Fibroblast of lung (primary cell): ENCODE measurements around the gene SERTAD3. TPM values are rescaled to one million over a fixed set of nuclear protein-coding genes. Genes with fewer than 3 reads are reported as not detected.
"Not testable (repeated sequence)": the region's sequence is repeated elsewhere in the genome, so short reads cannot be mapped to it uniquely, and the experiment has no call there.

Experiments
- DNase-seq, 2 donors: peaks; one replicate each; pipeline versions ENCODE4 v3.0.0 to v3.0.0-alpha.2; 2010; ENCODE audit warnings: low read depth in 2 of 2
- H2AFZ ChIP-seq: 2 replicates; pipeline ENCODE4 v1.5.1; 2012; ENCODE audit warnings: low read length, control low read depth, inconsistent platforms
- H3K27ac ChIP-seq: 2 replicates; pipeline ENCODE4 v1.5.1; 2011; ENCODE audit warnings: low read length, control low read depth; ENCODE audit not compliant: insufficient read depth
- H3K27me3 ChIP-seq: 2 replicates; pipeline ENCODE4 v1.5.1; 2011; ENCODE audit warnings: mild to moderate bottlenecking, low read length; ENCODE audit not compliant: control insufficient read depth, insufficient read depth
- H3K36me3 ChIP-seq: 2 replicates; pipeline ENCODE4 v1.5.1; 2011; ENCODE audit warnings: low read length; ENCODE audit not compliant: control insufficient read depth, insufficient read depth
- H3K4me1 ChIP-seq: 2 replicates; pipeline ENCODE4 v1.5.1; 2011; ENCODE audit warnings: low read length; ENCODE audit not compliant: control insufficient read depth, insufficient read depth; ENCODE audit errors: extremely low read depth
- H3K4me2 ChIP-seq: 2 replicates; pipeline ENCODE4 v1.5.1; 2011; ENCODE audit warnings: low read length, control low read depth; ENCODE audit not compliant: insufficient read depth; ENCODE audit errors: extremely low read depth
- H3K4me3 ChIP-seq, 4 experiments: fragments of 200-600 bp in 1 of 4; sonication (generic) in 1 of 4; replicated peaks in 1 of 4; 2 replicates each; pipeline ENCODE4 v1.5.1; 2011 to 2016; ENCODE audit warnings: low read length in 4 of 4, low read depth in 3 of 4, mild to moderate bottlenecking in 3 of 4, control low read depth in 2 of 4, inconsistent platforms in 1 of 4, mixed read lengths in 1 of 4; ENCODE audit not compliant: insufficient read depth in 1 of 4; ENCODE audit errors: control extremely low read depth in 1 of 4
- H3K79me2 ChIP-seq: 2 replicates; pipeline ENCODE4 v1.5.1; 2012; ENCODE audit warnings: mild to moderate bottlenecking, low read length, inconsistent platforms; ENCODE audit not compliant: control insufficient read depth, insufficient read depth
- H3K9ac ChIP-seq: 2 replicates; pipeline ENCODE4 v1.5.1; 2011; ENCODE audit warnings: mild to moderate bottlenecking, low read length, control low read depth; ENCODE audit not compliant: insufficient read depth
- H3K9me3 ChIP-seq: 2 replicates; pipeline ENCODE4 v1.5.1; 2012; ENCODE audit warnings: low read depth, low read length; ENCODE audit not compliant: control insufficient read depth, insufficient read depth
- H4K20me1 ChIP-seq: 2 replicates; pipeline ENCODE4 v1.5.1; 2011; ENCODE audit warnings: low read length; ENCODE audit not compliant: control insufficient read depth, insufficient read depth; ENCODE audit errors: extremely low read depth
- CTCF ChIP-seq, 2 donors: IDR thresholded peaks in 1 of 2; conservative IDR thresholded peaks in 1 of 2; 1 replicate in 1 of 2; 2 replicates in 1 of 2; pipeline ENCODE4 v1.5.1; 2011 to 2012; ENCODE audit warnings: low read length in 2 of 2, control low read depth in 1 of 2, inconsistent platforms in 1 of 2, low read depth in 1 of 2, mild to moderate bottlenecking in 1 of 2
- EZH2 ChIP-seq: IDR thresholded peaks from 2 replicates; pipeline ENCODE4 v1.5.1; 2012; ENCODE audit warnings: low read length, control low read depth, mild to moderate bottlenecking; ENCODE audit errors: missing control alignments
- polyA plus RNA-seq, 2 donors: library from polyadenylated mRNA; depleted of rRNA in 1 of 2; stranded (reverse) in 1 of 2; unstranded in 1 of 2; fragments of >200 nt; gene quantifications; 2 replicates each; pipeline ENCODE4 v1.2.1, GENCODE V29; 2011 to 2012; ENCODE audit warnings: missing spikeins in 1 of 2
- total RNA-seq: library from RNA; depleted of rRNA; stranded (reverse); fragments of >200 nt; gene quantifications from 2 replicates; pipeline ENCODE4 v1.2.1, GENCODE V29; 2014

SERTAD3 gene
- total and polyA plus RNA-seq, 2 donors (not counting 1 experiment from before 2014, with no cell fraction given) = 22.3 to 24.8 TPM

- H3K36me3 ChIP-seq = peaks cover 18% of the 10 kb centered on the region
- H3K4me1 ChIP-seq = peaks cover 7% of the 10 kb centered on the region
- peak overlapping the region in 2 of 4 experiments; percentile 81 to 93 for H3K4me3 ChIP-seq
- no peak overlapping the region for H3K9ac ChIP-seq
- H4K20me1 ChIP-seq = no peaks in the 10 kb centered on the region
- H3K9me3 ChIP-seq = no peaks in the 10 kb centered on the region
- H3K79me2 ChIP-seq = peaks cover 34% of the 10 kb centered on the region
- no peak overlapping the region for H2AFZ ChIP-seq
- H3K4me2 ChIP-seq = peak overlapping the region; percentile 61
- H3K27ac ChIP-seq = no peak overlapping the region
- H3K27me3 ChIP-seq = no peaks in the 10 kb centered on the region
- DNase-seq = no peak
- no peak for TF ChIP-seq CTCF (conservative IDR thresholded peaks at IDR 0.05 in 1 of 2, IDR thresholded peaks at IDR 0.05 in 1 of 2; ENCODE audit: low read depth in 1 of 2, low read length in 2 of 2)
- no peak for TF ChIP-seq EZH2
Measured at GRCh38 chr19:40441719-40442253, 2.3 kb downstream of the SERTAD3 start.

GRCh38 chr19:40438284-40438683 lies 5.9 kb downstream of the SERTAD3 start:
- TF ChIP-seq EZH2 (no peak), CTCF (conservative IDR thresholded peaks at IDR 0.05 in 1 of 2, IDR thresholded peaks at IDR 0.05 in 1 of 2; ENCODE audit: low read depth in 1 of 2, low read length in 2 of 2) (no peak)
- no peaks in the 10 kb centered on the region for H3K9me3 ChIP-seq
- no peaks in the 10 kb centered on the region for H4K20me1 ChIP-seq
- DNase-seq = no peak
- H2AFZ ChIP-seq = no peak overlapping the region
- H3K79me2 ChIP-seq = peaks cover 27% of the 10 kb centered on the region
- H3K4me3 ChIP-seq = no peak overlapping the region
- peaks cover 5% of the 10 kb centered on the region for H3K4me1 ChIP-seq
- no peak overlapping the region for H3K4me2 ChIP-seq
- no peak overlapping the region for H3K27ac ChIP-seq
- H3K27me3 ChIP-seq = no peaks in the 10 kb centered on the region
- H3K9ac ChIP-seq = no peak overlapping the region
- peaks cover 18% of the 10 kb centered on the region for H3K36me3 ChIP-seq

- Histone ChIP-seq H2AFZ (peak overlapping the region; percentile 62), H4K20me1 (no peaks in the 10 kb centered on the region), H3K4me1 (peaks cover 3% of the 10 kb centered on the region), H3K36me3 (peaks cover 2% of the 10 kb centered on the region), H3K9me3 (no peaks in the 10 kb centered on the region), H3K27ac (peak overlapping the region; percentile 85), H3K4me2 (peak overlapping the region; percentile 90), H3K79me2 (no peaks in the 10 kb centered on the region), H3K9ac (peak overlapping the region; percentile 57), H3K4me3 (peak overlapping the region; percentile 28 to 48 (median 46)), H3K27me3 (no peaks in the 10 kb centered on the region)
- TF ChIP-seq EZH2 = no peak
- DNase-seq = peak; percentile 91
Measured at GRCh38 chr19:40433391-40434216, 10.5 kb downstream of the SERTAD3 start.

- DNase-seq, H4K20me1 ChIP-seq, H3K27me3 ChIP-seq, H3K4me1 ChIP-seq, H3K79me2 ChIP-seq, H3K9ac ChIP-seq, H3K9me3 ChIP-seq, H3K36me3 ChIP-seq, H2AFZ ChIP-seq: not testable (repeated sequence)
- Histone ChIP-seq H3K27ac (peak overlapping the region; percentile 85), H3K4me3 (peak overlapping the region in 3 of 4 experiments; percentile 28 to 48 (median 45)), H3K4me2 (peak overlapping the region; percentile 59)
Measured at GRCh38 chr19:40432760-40433159, 11.4 kb downstream of the SERTAD3 start.
